OCI-M1 (cell line): ENCODE data around the gene ENSA.
"Not testable (repeated sequence)": the region's sequence is repeated elsewhere in the genome, so short reads cannot be mapped to it uniquely, and the experiment has no call there.

ENCODE experiments used
- DNase-seq: peaks from one replicate; lab custom pipeline; 2025; lab: John Stamatoyannopoulos, UW

Gene ENSA

GRCh38 chr1:150621497-150622302 is 7.7 kb downstream of the ENSA start:
- DNase-seq = peak; percentile 69

- DNase-seq = no peak
Observed at GRCh38 chr1:150620919-150621318, 8.5 kb downstream of the ENSA start.

GRCh38 chr1:150619576-150620509 is 9.6 kb downstream of the ENSA start:
- DNase-seq = peak; percentile 90

GRCh38 chr1:150615346-150616201 is 13.8 kb downstream of the ENSA start:
- DNase-seq = no peak

GRCh38 chr1:150613061-150613920 is 16.1 kb downstream of the ENSA start:
- peak; percentile 90 for DNase-seq

GRCh38 chr1:150612014-150612345 is 17.4 kb downstream of the ENSA start:
- no peak for DNase-seq

GRCh38 chr1:150610576-150610975 is 18.8 kb downstream of the ENSA start:
- no peak for DNase-seq

GRCh38 chr1:150609732-150610131 is 19.7 kb downstream of the ENSA start:
- no peak for DNase-seq

GRCh38 chr1:150606463-150607142 is 22.8 kb downstream of the ENSA start:
- no peak for DNase-seq

GRCh38 chr1:150605451-150605731 is 24.0 kb downstream of the ENSA start:
- not testable (repeated sequence) for DNase-seq

GRCh38 chr1:150604226-150604588 is 25.2 kb downstream of the ENSA start:
- DNase-seq = no peak

GRCh38 chr1:150603711-150604110 is 25.7 kb downstream of the ENSA start:
- DNase-seq = no peak

- not testable (repeated sequence) for DNase-seq
Observed at GRCh38 chr1:150602372-150602771, 27.0 kb downstream of the ENSA start.

GRCh38 chr1:150601540-150601939 is 27.9 kb downstream of the ENSA start:
- DNase-seq = no peak

GRCh38 chr1:150598346-150598745 is 31.1 kb downstream of the ENSA start:
- not testable (repeated sequence) for DNase-seq

GRCh38 chr1:150596976-150597375 is 32.4 kb downstream of the ENSA start:
- DNase-seq = no peak

GRCh38 chr1:150596095-150596892 is 33.1 kb downstream of the ENSA start:
- no peak for DNase-seq

GRCh38 chr1:150582371-150582770 is 47.0 kb downstream of the ENSA start:
- no peak for DNase-seq

GRCh38 chr1:150581962-150582361 is 47.5 kb downstream of the ENSA start:
- DNase-seq = not testable (repeated sequence)

GRCh38 chr1:150581437-150581836 is 48.0 kb downstream of the ENSA start:
- DNase-seq = not testable (repeated sequence)
